DMS 273 (cell line): ENCODE results near the gene SLC35F1.

Source experiments
- DNase-seq: peaks from one replicate; lab custom pipeline; 2025; ENCODE audit not compliant: unreplicated experiment; lab: John Stamatoyannopoulos, UW

Gene SLC35F1

DNA sequence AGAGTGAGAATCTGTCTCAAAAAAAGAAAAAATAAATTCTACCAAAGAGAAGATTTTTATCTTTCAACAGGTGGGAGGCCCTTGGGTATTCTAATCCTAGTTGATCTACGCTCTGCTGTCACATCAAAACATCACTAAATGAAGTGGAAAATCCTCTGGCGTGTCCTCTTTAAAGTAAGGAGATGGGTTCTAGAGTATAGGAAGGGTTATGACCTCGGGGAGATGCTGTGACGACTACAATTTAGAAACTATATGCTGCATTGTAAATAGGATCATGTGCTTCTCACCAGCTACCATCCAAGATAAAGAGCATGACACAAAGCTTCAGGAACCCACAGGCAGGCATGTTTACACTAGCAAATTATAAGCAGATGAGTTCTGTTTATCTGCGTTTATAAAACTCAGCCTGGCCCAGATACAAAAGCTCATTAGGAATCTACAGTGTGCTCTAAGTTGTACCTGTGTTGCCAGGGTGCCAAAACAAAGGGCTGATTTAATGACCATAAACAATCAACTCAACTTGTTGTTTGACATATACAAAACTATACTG, 443.9 kb downstream of the SLC35F1 start:
- DNase-seq, result no peak

DNA sequence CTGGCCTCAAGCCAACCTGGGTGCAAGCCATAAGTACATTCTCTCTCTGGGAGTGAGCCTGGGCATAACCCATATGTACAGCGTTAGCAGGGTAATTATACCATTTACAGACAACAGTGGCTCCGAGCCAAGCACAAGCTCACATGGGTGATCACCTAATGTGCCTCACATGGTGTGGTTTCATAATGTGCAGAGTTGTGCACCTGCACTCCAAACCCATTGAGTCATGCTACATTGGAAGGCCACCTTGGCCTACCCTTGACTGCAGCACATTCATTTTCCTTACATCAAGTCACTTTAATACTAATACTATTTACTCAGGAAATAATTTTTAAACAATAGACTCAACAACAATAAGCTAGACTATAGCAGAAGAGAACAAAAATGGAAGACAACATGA, 446.5 kb downstream of the SLC35F1 start:
- DNase-seq, result no peak

DNA sequence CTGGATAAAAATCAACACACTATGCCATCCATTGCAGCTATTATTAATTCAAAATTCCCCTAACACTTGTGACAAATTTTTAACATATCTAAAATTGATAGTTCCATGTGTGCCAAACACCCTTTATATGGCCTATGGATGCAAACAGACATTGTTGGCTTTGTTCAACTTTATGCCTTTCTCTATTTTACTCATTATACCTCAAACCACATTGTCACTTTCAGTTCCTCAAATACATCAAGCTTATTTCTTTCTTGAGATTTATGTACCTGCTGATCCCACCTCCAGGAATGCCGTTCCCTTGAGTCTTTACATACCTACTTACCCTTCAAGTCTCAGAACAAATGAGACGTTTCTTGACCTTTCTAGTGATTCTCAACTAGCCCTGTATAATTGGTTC, 447.6 kb downstream of the SLC35F1 start:
- no peak for DNase-seq

DNA sequence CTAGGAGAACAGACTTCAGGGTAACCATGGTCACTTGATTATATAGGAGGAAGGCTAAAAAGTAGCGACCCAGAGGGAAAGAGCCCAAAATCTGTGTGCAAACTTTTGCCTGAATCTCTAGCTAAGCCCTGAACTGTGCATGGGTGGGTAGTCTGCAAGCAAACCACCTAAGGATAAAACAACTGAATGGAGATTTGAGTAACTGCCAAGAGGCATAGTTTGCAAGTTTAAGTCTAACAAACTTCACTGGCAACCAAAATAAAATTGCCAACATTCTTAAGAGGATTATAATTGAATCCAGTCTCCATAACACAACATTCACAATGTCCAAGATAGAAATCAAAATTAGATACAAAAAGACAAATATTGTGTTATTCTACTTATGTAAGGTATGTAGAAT, 449.0 kb downstream of the SLC35F1 start:
- DNase-seq, result no peak

DNA sequence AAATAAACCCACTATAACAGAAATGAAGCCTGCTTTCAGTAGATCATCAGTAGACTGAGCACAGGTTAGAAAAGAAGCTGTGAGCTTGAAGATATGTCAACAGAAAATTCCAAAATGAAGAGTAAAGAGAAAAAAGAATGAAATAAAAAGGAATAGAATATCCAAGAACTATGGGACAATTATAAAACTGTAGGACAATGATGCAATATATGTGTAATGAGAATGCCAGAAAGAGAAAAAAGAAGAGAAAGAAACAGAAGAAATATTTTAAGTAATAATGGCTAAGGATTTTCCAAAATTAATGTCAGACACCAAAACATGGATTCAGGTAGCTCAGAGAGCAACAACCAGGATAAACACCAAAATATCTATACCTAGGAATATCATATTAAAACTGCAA, 449.6 kb downstream of the SLC35F1 start:
- DNase-seq, result no peak
